HG02610 (cell line): Measurements from ENCODE around the gene DAND5.
A peak's percentile ranks its signal among the peaks of the same experiment; 100 is the strongest.
"Not testable (repeated sequence)": the region's sequence is repeated elsewhere in the genome, so short reads cannot be mapped to it uniquely, and the experiment has no call there.

Experiments used
- ATAC-seq: cut with Tn5 transposase; IDR thresholded peaks from one replicate; pipeline ENCODE4 v1.9.1; 2021; ENCODE audit warnings: mild to moderate bottlenecking, moderate library complexity; ENCODE audit not compliant: unreplicated experiment

The DAND5 gene

GRCh38 chr19:12945479-12946091, 23.8 kb upstream of the DAND5 start, which contains the start of gene RAD23A:
Gene RAD23A, plus strand, starts transcription at chr19:12945862. Its CDS starts 87 bp downstream, at chr19:12945949.
- peak; percentile 76 for ATAC-seq

- peak; percentile 34 for ATAC-seq
Observed at GRCh38 chr19:12946092-12946721, 23.2 kb upstream of the DAND5 start.

- no peak for ATAC-seq
Observed at GRCh38 chr19:12946731-12947496, 22.5 kb upstream of the DAND5 start.

GRCh38 chr19:12947702-12948611, 21.4 kb upstream of the DAND5 start:
- no peak for ATAC-seq

GRCh38 chr19:12948612-12949362, 20.6 kb upstream of the DAND5 start:
- no peak for ATAC-seq

- no peak for ATAC-seq
Observed at GRCh38 chr19:12949363-12950283, 19.8 kb upstream of the DAND5 start.

- ATAC-seq, result not testable (repeated sequence)
Observed at GRCh38 chr19:12952050-12952449, 17.3 kb upstream of the DAND5 start.

GRCh38 chr19:12952488-12953137, 16.8 kb upstream of the DAND5 start:
- ATAC-seq, result no peak

GRCh38 chr19:12953138-12953798, 16.1 kb upstream of the DAND5 start:
- no peak for ATAC-seq

- ATAC-seq, result no peak
Observed at GRCh38 chr19:12953799-12954611, 15.4 kb upstream of the DAND5 start.

- ATAC-seq, result no peak
Observed at GRCh38 chr19:12954612-12954962, 14.8 kb upstream of the DAND5 start.

- not testable (repeated sequence) for ATAC-seq
Observed at GRCh38 chr19:12955575-12955974, 13.8 kb upstream of the DAND5 start.

- no peak for ATAC-seq
Observed at GRCh38 chr19:12955996-12956395, 13.4 kb upstream of the DAND5 start.

- no peak for ATAC-seq
Observed at GRCh38 chr19:12956446-12957388, 12.7 kb upstream of the DAND5 start, which contains the start of gene GADD45GIP1. Gene GADD45GIP1, minus strand, starts transcription at chr19:12957223. Its CDS starts 11 bp downstream, at chr19:12957212.

- not testable (repeated sequence) for ATAC-seq
Observed at GRCh38 chr19:12957389-12957952, 11.9 kb upstream of the DAND5 start.

GRCh38 chr19:12959481-12959880, 9.9 kb upstream of the DAND5 start:
- ATAC-seq, result no peak
